ENCODE measurements around the gene LRCH3. TPM values are rescaled to one million over a fixed set of nuclear protein-coding genes. Genes with fewer than 3 reads are reported as not detected.

LRCH3 gene
- total and polyA plus RNA-seq, 2 of the 13 experiments (the other 11 are each of a cell fraction or from before 2014, with no cell fraction given): 25.5 to 103 TPM

GRCh38 chr3:197789309-197789708 is 1.7 kb upstream of the LRCH3 start:
- Histone ChIP-seq H3K4me1 (ENCODE audit: insufficient read depth, low read length) (peaks cover 32% of the 10 kb centered on the region), H3K79me2 (ENCODE audit: insufficient read depth, low read length) (peaks cover 30% of the 10 kb centered on the region), H3K4me3 (replicated peaks in 1 of 3; ENCODE audit: insufficient read depth in 1 of 3, low read depth in 2 of 3, low read length in 3 of 3) (no peak overlapping the region), H3K9ac (ENCODE audit: insufficient read depth, low read depth, low read length) (no peak overlapping the region), H3K36me3 (replicated peaks in 1 of 2; ENCODE audit: control insufficient read depth in 1 of 2, insufficient read depth in 2 of 2, low read length in 2 of 2) (no peaks in the 10 kb centered on the region), H3K27me3 (ENCODE audit: control insufficient read depth in 1 of 2, insufficient read depth in 2 of 2, low read length in 2 of 2) (no peaks in the 10 kb centered on the region; a peak in 1 of 5 replicates), H4K20me1 (ENCODE audit: insufficient read depth, low read length) (peaks cover 5% of the 10 kb centered on the region; the same call in 1 of the 2 replicates), H3K9me3 (ENCODE audit: low read length) (no peaks in the 10 kb centered on the region), H3K27ac (ENCODE audit: extremely low read length, insufficient read depth, low read length) (no peak overlapping the region), H2AFZ (ENCODE audit: low read length) (no peak overlapping the region), H3K4me2 (ENCODE audit: low read depth, low read length) (no peak overlapping the region)
- CTCF ChIA-PET (ENCODE audit: low intra/inter-chr PET ratio, low total read pairs): no interaction called here
- FAIRE-seq: no peak
- in situ Hi-C loops (cut with HindIII; ENCODE audit: extremely low pct_ligation_motif_present, low pct_unique_long_range_greater_than_20kb) (no loop called here), intact Hi-C loops (cut with micrococcal nuclease; ENCODE audit: unreplicated experiment) (no loop called here)
- 93% methylated on average over 3 of the region's 3 CpGs for WGBS (ENCODE audit: low lambda C conversion rate)
- POLR2A ChIA-PET: no interaction called here
- no TSS peak for BruUV-seq (replicated peaks)
- TF ChIP-seq PHF21A (CRISPR knock-in tag; IDR thresholded peaks at IDR 0.05) (no peak), HIVEP1 (CRISPR knock-in tag; IDR thresholded peaks at IDR 0.05) (no peak), ZNF30 (CRISPR knock-in tag; IDR thresholded peaks at IDR 0.05) (no peak), CREB1 (IDR thresholded peaks at IDR 0.05) (no peak), CREB1 (CRISPR knock-in tag; IDR thresholded peaks at IDR 0.05) (no peak), GATAD2A (CRISPR knock-in tag; IDR thresholded peaks at IDR 0.05) (no peak), THAP11 (CRISPR knock-in tag; IDR thresholded peaks at IDR 0.05) (no peak), ZNF552 (CRISPR knock-in tag; IDR thresholded peaks at IDR 0.05; ENCODE audit: borderline replicate concordance) (no peak), ZNF572 (CRISPR knock-in tag; IDR thresholded peaks at IDR 0.05) (no peak), AFF4 (CRISPR knock-in tag; IDR thresholded peaks at IDR 0.05) (no peak), ZNF883 (CRISPR knock-in tag; IDR thresholded peaks at IDR 0.05; ENCODE audit: not compliant biosample characterization) (no peak), ZNF878 (CRISPR knock-in tag; IDR thresholded peaks at IDR 0.05) (no peak), ZZZ3 (CRISPR knock-in tag; IDR thresholded peaks at IDR 0.05; ENCODE audit: borderline replicate concordance) (no peak)
- no peak for DNase-seq (ENCODE audit: low spot score)
- no peak for ATAC-seq
